WTC11 (cell line): ENCODE results near the gene ABR.
"Not testable (repeated sequence)": the region's sequence is repeated elsewhere in the genome, so short reads cannot be mapped to it uniquely, and the experiment has no call there.

Experiments used
- AR ChIP-seq: fragments of 250-450 bp; sonication (Bioruptor Pico); IDR thresholded peaks from 2 replicates; pipeline ENCODE4 v1.9.0; 2021; ENCODE audit warnings: mild to moderate bottlenecking
- ATF3 ChIP-seq: sonication (generic); formaldehyde crosslinking; conservative IDR thresholded peaks from 2 replicates; pipeline ENCODE4 v1.8.1; 2022; ENCODE audit warnings: mild to moderate bottlenecking, missing genetic modification reagents
- CREB1 ChIP-seq: sonication (generic); formaldehyde crosslinking; IDR thresholded peaks from 2 replicates; pipeline ENCODE4 v1.8.0; 2023; ENCODE audit warnings: mild to moderate bottlenecking, missing genetic modification reagents
- CTCF ChIP-seq: fragments of 200-600 bp; IDR thresholded peaks from 2 replicates; pipeline ENCODE4 v1.8.0; 2022; ENCODE audit warnings: antibody characterized with exemption
- FOXJ3 ChIP-seq: sonication (generic); formaldehyde crosslinking; IDR thresholded peaks from 2 replicates; pipeline ENCODE4 v1.9.0; 2021; ENCODE audit warnings: missing genetic modification reagents, mild to moderate bottlenecking, borderline replicate concordance
- JUN ChIP-seq: sonication (generic); formaldehyde crosslinking; IDR thresholded peaks from 2 replicates; pipeline ENCODE4 v1.8.0; 2023; ENCODE audit warnings: mild to moderate bottlenecking, missing genetic modification reagents
- SMAD4 ChIP-seq: sonication (generic); formaldehyde crosslinking; IDR thresholded peaks from 2 replicates; pipeline ENCODE4 v1.8.0; 2022; ENCODE audit warnings: mild to moderate bottlenecking, missing genetic modification reagents
- SP1 ChIP-seq: sonication (generic); formaldehyde crosslinking; conservative IDR thresholded peaks from 2 replicates; pipeline ENCODE4 v1.8.1; 2022; ENCODE audit warnings: missing genetic modification reagents
- ZNF512 ChIP-seq: sonication (generic); formaldehyde crosslinking; IDR thresholded peaks from 2 replicates; pipeline ENCODE4 v1.8.1; 2022; ENCODE audit warnings: missing genetic modification reagents, borderline replicate concordance

- TF ChIP-seq SMAD4 (CRISPR knock-in tag); CTCF; AR (CRISPR knock-in tag); SP1 (CRISPR knock-in tag); CREB1 (CRISPR knock-in tag); ATF3 (CRISPR knock-in tag); ZNF512; JUN (CRISPR knock-in tag); FOXJ3: not testable (repeated sequence)
Measured at GRCh38 chr17:1097972-1098744, 81.6 kb downstream of the ABR start.
